HG03520 (cell line): ENCODE measurements around the gene KIF2A.

ENCODE experiments used
- ATAC-seq: cut with Tn5 transposase; IDR thresholded peaks from one replicate; pipeline ENCODE4 v1.9.1; 2021; ENCODE audit warnings: mild to moderate bottlenecking, moderate library complexity; ENCODE audit not compliant: unreplicated experiment

The KIF2A gene

GRCh38 chr5:62327138-62328053, 21.4 kb downstream of the KIF2A start:
- ATAC-seq = no peak

GRCh38 chr5:62328772-62329491, 22.9 kb downstream of the KIF2A start:
- ATAC-seq = no peak

- no peak for ATAC-seq
Measured at GRCh38 chr5:62330302-62330701, 24.3 kb downstream of the KIF2A start.

- ATAC-seq = no peak
Measured at GRCh38 chr5:62331921-62332320, 25.9 kb downstream of the KIF2A start.

- ATAC-seq = no peak
Measured at GRCh38 chr5:62333250-62333794, 27.3 kb downstream of the KIF2A start.

- ATAC-seq = no peak
Measured at GRCh38 chr5:62334082-62334481, 28.1 kb downstream of the KIF2A start.

GRCh38 chr5:62340392-62340791, 34.4 kb downstream of the KIF2A start:
- ATAC-seq = no peak

- ATAC-seq = no peak
Measured at GRCh38 chr5:62340979-62341378, 35.0 kb downstream of the KIF2A start.

GRCh38 chr5:62341783-62342475, 35.9 kb downstream of the KIF2A start:
- ATAC-seq = no peak

GRCh38 chr5:62342476-62342837, 36.5 kb downstream of the KIF2A start:
- no peak for ATAC-seq

- ATAC-seq = no peak
Measured at GRCh38 chr5:62343428-62343827, 37.4 kb downstream of the KIF2A start.

GRCh38 chr5:62346748-62347147, 40.7 kb downstream of the KIF2A start:
- ATAC-seq = no peak

- no peak for ATAC-seq
Measured at GRCh38 chr5:62347928-62348327, 41.9 kb downstream of the KIF2A start.

- ATAC-seq = no peak
Measured at GRCh38 chr5:62348723-62349481, 42.9 kb downstream of the KIF2A start.

GRCh38 chr5:62354028-62354874, 48.2 kb downstream of the KIF2A start:
- peak; percentile 73 for ATAC-seq

GRCh38 chr5:62362701-62363100, 56.7 kb downstream of the KIF2A start:
- no peak for ATAC-seq

- no peak for ATAC-seq
Measured at GRCh38 chr5:62369039-62369438, 63.0 kb downstream of the KIF2A start.

- no peak for ATAC-seq
Measured at GRCh38 chr5:62371409-62371808, 65.4 kb downstream of the KIF2A start.

- ATAC-seq = no peak
Measured at GRCh38 chr5:62372600-62372999, 66.6 kb downstream of the KIF2A start.

- no peak for ATAC-seq
Measured at GRCh38 chr5:62373382-62373781, 67.4 kb downstream of the KIF2A start.
